Adipocyte (in vitro differentiated cells): ENCODE data around the gene OR1L1.
A peak's percentile ranks its signal among the peaks of the same experiment; 100 is the strongest.

Experiments used
- DNase-seq: peaks from one replicate; pipeline ENCODE4 v3.0.0-alpha.2; 2015; ENCODE audit warnings: low read depth
- H3K27me3 ChIP-seq: replicated peaks from 2 replicates; pipeline ENCODE4 v1.7.0; 2013; ENCODE audit warnings: mild to moderate bottlenecking, low read length, moderate library complexity; ENCODE audit not compliant: control insufficient read depth, insufficient read depth
- H3K36me3 ChIP-seq: 2 replicates; pipeline ENCODE4 v1.7.0; 2013; ENCODE audit warnings: low read length, mild to moderate bottlenecking, moderate library complexity; ENCODE audit not compliant: control insufficient read depth, insufficient read depth, severe bottlenecking
- H3K4me1 ChIP-seq: 2 replicates; pipeline ENCODE4 v1.7.0; 2013; ENCODE audit warnings: mild to moderate bottlenecking, low read length, moderate library complexity; ENCODE audit not compliant: control insufficient read depth, insufficient read depth
- H3K4me3 ChIP-seq: 2 replicates; pipeline ENCODE4 v1.7.0; 2013; ENCODE audit warnings: mild to moderate bottlenecking, low read length, moderate library complexity
- H3K9ac ChIP-seq: 2 replicates; pipeline ENCODE4 v1.7.0; 2013; ENCODE audit warnings: mild to moderate bottlenecking, low read length, moderate library complexity
- H3K9me3 ChIP-seq: 2 replicates; pipeline ENCODE4 v1.7.0; 2013; ENCODE audit warnings: mild to moderate bottlenecking, low read length, moderate library complexity; ENCODE audit not compliant: control insufficient read depth

OR1L1 gene, protein sequence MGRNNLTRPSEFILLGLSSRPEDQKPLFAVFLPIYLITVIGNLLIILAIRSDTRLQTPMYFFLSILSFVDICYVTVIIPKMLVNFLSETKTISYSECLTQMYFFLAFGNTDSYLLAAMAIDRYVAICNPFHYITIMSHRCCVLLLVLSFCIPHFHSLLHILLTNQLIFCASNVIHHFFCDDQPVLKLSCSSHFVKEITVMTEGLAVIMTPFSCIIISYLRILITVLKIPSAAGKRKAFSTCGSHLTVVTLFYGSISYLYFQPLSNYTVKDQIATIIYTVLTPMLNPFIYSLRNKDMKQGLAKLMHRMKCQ

DNA sequence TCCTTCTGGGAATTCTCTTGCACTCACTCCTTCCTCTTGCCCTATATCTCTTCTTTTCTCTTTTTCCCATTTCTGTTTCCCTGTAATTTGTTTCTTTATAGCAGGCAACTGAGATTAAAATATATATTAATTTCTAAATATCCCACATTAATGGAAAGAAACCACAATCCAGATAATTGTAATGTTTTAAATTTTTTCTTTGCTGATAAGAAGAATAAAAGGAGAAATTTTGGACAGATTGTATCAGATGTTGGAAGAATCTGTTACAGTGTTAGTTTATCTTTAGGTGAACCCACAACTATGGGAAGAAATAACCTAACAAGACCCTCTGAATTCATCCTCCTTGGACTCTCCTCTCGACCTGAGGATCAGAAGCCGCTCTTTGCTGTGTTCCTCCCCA lies at the start of gene OR1L1:
TSS of gene OR1L1 (plus strand) at position 301 of the 400 bp plus-strand sequence. CDS start at position 301, 0 bp downstream.
- DNase-seq, result no peak
- H3K4me3 ChIP-seq, result no peak within 1 kb of the TSS
- no peaks in the 10 kb centered on the region for H3K27me3 ChIP-seq
- no peaks in the 10 kb centered on the region for H3K4me1 ChIP-seq
- H3K9me3 ChIP-seq, result no peaks in the 10 kb centered on the region
- H3K36me3 ChIP-seq, result no peaks in the 10 kb centered on the region
- H3K9ac ChIP-seq, result no peak within 1 kb of the TSS

DNA sequence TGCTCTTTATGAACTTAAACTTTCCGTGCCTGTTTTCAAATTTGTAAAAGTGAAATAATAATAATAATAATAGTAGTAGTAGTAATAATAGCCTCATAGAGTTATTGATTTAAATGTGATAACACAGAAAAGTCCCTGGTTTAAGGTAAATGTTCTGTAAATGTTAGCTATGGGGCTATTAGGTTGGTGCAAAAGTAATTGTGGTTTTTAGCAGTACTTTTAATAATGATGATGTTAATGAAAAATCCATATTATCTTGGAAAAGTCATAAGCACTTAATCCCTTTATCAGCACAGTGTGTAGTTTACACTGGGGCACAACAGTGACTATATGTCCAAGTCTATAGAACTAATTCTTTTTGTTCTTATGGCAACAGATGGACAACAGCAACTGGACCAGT lies 47.2 kb upstream of the OR1L1 start, which contains the start of gene OR1Q1:
TSS of gene OR1Q1 (plus strand) at position 377 of the 400 bp plus-strand sequence. CDS start at position 377, 0 bp downstream.
- H3K9ac ChIP-seq, result no peak within 1 kb of the TSS
- H3K36me3 ChIP-seq, result no peaks in the 10 kb centered on the region
- H3K9me3 ChIP-seq, result peaks cover 5% of the 10 kb centered on the region
- no peaks in the 10 kb centered on the region for H3K4me1 ChIP-seq
- DNase-seq, result no peak
- H3K4me3 ChIP-seq, result no peak within 1 kb of the TSS
- H3K27me3 ChIP-seq, result no peaks in the 10 kb centered on the region

DNA sequence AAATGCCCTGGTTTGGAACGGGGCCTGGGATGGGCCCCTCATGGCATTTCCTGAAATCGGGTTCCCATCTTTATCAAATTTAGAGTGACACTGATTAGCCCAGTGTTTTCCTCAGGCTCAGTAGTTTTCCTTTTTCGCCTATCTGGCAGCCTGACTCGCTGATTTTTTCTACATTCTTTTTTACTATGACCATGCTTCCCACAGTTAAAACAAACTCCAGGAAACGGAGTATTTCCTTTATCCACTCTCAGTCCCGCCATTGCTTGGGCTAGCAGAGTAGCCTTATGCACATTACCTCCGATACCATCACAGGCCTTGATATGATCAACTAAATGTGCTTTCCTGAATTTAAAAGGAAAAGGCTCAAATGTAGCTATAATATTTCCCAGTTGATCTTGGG lies 41.5 kb upstream of the OR1L1 start:
- Histone ChIP-seq H3K27me3 (no peaks in the 10 kb centered on the region), H3K4me3 (no peak overlapping the region), H3K36me3 (no peaks in the 10 kb centered on the region), H3K4me1 (no peaks in the 10 kb centered on the region), H3K9me3 (peaks cover 5% of the 10 kb centered on the region), H3K9ac (no peak overlapping the region)
- DNase-seq, result no peak

DNA sequence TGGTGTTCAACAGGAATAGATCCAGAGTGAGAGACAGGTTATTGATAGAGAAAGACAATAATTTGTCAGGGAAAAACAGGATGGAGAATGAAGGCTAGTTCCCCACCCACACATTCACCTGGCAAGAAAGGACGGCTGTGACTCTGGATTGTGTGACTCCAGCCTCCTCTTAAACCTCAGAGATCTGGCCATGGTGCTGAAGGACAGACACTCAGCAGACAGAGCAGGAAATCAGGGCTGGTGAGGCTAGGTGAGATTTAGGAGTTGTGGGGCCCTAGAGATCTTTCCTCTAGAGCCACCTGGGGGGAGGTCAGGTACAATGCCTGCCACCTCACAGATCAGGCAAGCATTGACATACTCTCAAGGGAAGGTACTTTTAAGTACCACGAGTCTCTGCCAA lies 19.3 kb upstream of the OR1L1 start:
- Histone ChIP-seq H3K9me3 (peaks cover 11% of the 10 kb centered on the region), H3K4me1 (no peaks in the 10 kb centered on the region), H3K4me3 (no peak overlapping the region), H3K9ac (no peak overlapping the region), H3K27me3 (no peaks in the 10 kb centered on the region), H3K36me3 (no peaks in the 10 kb centered on the region)
- DNase-seq, result peak; percentile 1

DNA sequence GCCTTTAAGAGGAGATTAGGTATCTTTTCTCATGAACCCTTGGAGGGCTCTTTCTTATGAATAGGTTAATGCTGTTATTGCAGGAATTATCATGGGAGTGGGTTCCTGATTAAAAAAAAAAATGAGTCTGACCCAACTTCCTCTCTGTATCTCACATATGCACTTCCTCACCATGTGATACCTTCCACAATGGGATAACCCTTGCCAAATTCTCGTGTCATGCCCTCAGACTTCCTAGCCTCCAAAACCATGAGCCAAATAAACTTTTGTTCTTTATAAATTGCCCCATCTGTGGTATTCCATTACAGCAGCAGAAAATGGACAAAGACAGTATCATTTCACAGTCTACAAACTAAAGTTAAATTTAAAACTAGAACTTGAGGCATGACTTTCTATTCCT lies 5.1 kb upstream of the OR1L1 start:
- Histone ChIP-seq H3K36me3 (no peaks in the 10 kb centered on the region), H3K9me3 (no peaks in the 10 kb centered on the region), H3K4me3 (no peak overlapping the region), H3K27me3 (no peaks in the 10 kb centered on the region), H3K9ac (no peak overlapping the region), H3K4me1 (no peaks in the 10 kb centered on the region)
- no peak for DNase-seq

DNA sequence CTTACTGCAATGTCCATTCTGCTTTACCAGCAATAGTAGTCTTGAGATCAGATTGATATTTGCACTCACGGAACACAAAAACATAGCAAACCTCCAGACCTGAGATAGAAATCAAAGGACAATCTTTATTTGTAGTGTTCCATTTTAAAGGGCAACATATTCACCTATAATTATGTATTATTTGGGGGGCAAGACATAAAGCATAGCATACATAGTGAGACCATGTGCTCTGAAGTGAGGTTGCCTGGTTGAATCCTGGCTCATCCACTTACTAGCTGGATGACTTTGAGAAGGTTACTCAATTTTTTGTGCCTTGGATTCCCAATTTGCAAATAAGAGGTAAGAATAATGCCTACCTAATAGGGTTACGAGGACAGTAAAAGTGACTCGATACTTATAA lies 4.0 kb upstream of the OR1L1 start, which contains the start of gene OR1B1:
TSS of gene OR1B1 (minus strand) at position 101 of the 400 bp plus-strand sequence.
- H3K27me3 ChIP-seq, result no peaks in the 10 kb centered on the region
- H3K4me3 ChIP-seq, result no peak within 1 kb of the TSS
- H3K4me1 ChIP-seq, result no peaks in the 10 kb centered on the region
- no peak within 1 kb of the TSS for H3K9ac ChIP-seq
- no peak for DNase-seq
- no peaks in the 10 kb centered on the region for H3K9me3 ChIP-seq
- H3K36me3 ChIP-seq, result no peaks in the 10 kb centered on the region

DNA sequence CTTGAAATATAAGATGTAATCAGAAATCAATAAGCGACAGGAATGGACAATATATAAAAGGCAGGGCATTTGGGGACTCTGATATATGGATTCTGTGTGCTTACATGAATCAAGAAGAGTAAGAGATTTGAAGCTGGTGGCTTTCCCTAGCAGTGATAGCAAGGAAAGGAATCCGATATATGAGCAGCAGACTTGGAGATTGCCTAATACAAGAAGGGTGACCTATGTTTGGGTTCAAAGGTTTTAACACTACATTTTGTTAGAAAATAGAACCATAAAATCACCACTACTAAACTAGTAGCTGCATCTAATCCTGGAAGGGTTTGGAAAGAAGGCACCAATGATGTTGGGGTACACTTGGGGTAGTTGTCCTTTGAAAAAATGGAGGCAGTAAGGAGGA lies 11.0 kb downstream of the OR1L1 start:
- H3K4me3 ChIP-seq, result no peak overlapping the region
- no peaks in the 10 kb centered on the region for H3K4me1 ChIP-seq
- DNase-seq, result no peak
- H3K9ac ChIP-seq, result no peak overlapping the region
- no peaks in the 10 kb centered on the region for H3K36me3 ChIP-seq
- no peaks in the 10 kb centered on the region for H3K27me3 ChIP-seq
- H3K9me3 ChIP-seq, result peaks cover 31% of the 10 kb centered on the region

DNA sequence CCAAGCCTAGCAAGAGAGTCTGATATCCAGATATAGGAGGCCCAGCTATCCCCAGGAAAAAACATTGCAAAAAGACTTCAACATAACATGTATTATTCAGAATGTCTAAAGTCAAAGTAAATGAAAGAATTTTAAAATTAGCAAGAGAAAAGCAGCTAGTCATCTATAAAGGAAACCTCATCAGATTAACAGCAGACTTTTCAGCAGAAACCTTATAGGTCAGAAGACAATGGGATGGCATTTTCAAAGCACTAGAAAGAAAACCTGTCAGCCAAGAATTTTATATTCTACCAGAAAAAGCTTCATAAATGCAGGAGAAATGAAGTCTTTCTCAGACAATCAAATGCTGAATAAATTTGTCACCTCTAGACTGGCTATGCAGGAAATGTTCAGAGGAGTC lies 23.3 kb downstream of the OR1L1 start:
- DNase-seq, result no peak
- H3K36me3 ChIP-seq, result no peaks in the 10 kb centered on the region
- no peak overlapping the region for H3K9ac ChIP-seq
- H3K4me3 ChIP-seq, result no peak overlapping the region
- no peaks in the 10 kb centered on the region for H3K4me1 ChIP-seq
- H3K27me3 ChIP-seq, result no peaks in the 10 kb centered on the region
- H3K9me3 ChIP-seq, result peaks cover 34% of the 10 kb centered on the region

DNA sequence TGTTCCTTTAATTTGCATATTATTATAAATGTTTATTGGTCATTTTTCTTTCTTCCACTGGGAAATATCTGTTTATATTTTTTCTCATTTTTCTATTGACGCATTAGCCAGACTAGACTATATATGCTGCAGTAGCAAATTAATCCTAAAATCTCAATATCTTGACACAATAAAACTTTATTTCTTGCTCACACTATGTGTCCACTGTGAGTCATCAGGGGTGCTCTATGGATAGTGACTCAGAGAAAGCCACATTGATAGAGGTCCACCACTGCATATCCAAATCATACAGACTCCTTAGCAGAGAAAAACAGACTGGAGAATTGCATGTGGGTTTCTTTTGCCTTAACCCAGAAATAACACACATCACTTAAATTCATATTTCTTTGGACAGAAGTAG lies 34.2 kb downstream of the OR1L1 start:
- Histone ChIP-seq H3K4me3 (no peak overlapping the region), H3K36me3 (no peaks in the 10 kb centered on the region), H3K27me3 (no peaks in the 10 kb centered on the region), H3K4me1 (no peaks in the 10 kb centered on the region), H3K9me3 (peaks cover 18% of the 10 kb centered on the region), H3K9ac (no peak overlapping the region)
- no peak for DNase-seq
